ENCODE results near the gene TEX38. TPM values are rescaled to one million over a fixed set of nuclear protein-coding genes. Genes with fewer than 3 reads are reported as not detected.

Gene TEX38
- total RNA-seq, 1 donor from 2014 or later = not detected

Other genes starting within 250 kb of the TEX38 start
- not detected for gene DMBX1, start 182.0 kb upstream of the TEX38 start, total RNA-seq
- gene KNCN, start 120.2 kb upstream of the TEX38 start, total RNA-seq = not detected
- gene MKNK1, start 67.6 kb upstream of the TEX38 start, total RNA-seq = 8.7 TPM
- gene MOB3C, start 55.0 kb upstream of the TEX38 start, total RNA-seq = 2.2 TPM
- gene ATPAF1, start 3.5 kb upstream of the TEX38 start, total RNA-seq = 37.7 TPM
- gene EFCAB14, start 47.3 kb downstream of the TEX38 start, total RNA-seq = 13.6 TPM
- not detected for gene CYP4B1, start 127.2 kb downstream of the TEX38 start, total RNA-seq

Measured in occipital lobe (tissue), 1 donor.